ENCODE results near the gene NSD1. TPM values are rescaled to one million over a fixed set of nuclear protein-coding genes. Genes with fewer than 3 reads are reported as not detected.

Gene NSD1
- total and polyA plus RNA-seq, 9 of the 15 experiments (the other 6 are each of a cell fraction or from before 2014, with no cell fraction given), result 3.8 to 51.0 (median 24.7) TPM

GRCh38 chr5:177133096-177133852, at the start of gene NSD1 (continued):
- TF ChIP-seq HNRNPLL (IDR thresholded peaks at IDR 0.05; ENCODE audit: low read depth, low read length, poor library complexity, severe bottlenecking), result no peak
- no peak for TF ChIP-seq ARHGAP35 (IDR thresholded peaks at IDR 0.05; ENCODE audit: partially characterized antibody)
- no peak for TF ChIP-seq RUNX1 (IDR thresholded peaks at IDR 0.05; ENCODE audit: low read depth)
- TF ChIP-seq THAP12 (CRISPR knock-in tag; IDR thresholded peaks at IDR 0.05), result no peak
- 0 out of 2 replicates have a peak, but pooled peaks have one; percentile 68 for TF ChIP-seq GTF2E2 (tag; IDR thresholded peaks at IDR 0.05)
- TF ChIP-seq, protein P1, sequence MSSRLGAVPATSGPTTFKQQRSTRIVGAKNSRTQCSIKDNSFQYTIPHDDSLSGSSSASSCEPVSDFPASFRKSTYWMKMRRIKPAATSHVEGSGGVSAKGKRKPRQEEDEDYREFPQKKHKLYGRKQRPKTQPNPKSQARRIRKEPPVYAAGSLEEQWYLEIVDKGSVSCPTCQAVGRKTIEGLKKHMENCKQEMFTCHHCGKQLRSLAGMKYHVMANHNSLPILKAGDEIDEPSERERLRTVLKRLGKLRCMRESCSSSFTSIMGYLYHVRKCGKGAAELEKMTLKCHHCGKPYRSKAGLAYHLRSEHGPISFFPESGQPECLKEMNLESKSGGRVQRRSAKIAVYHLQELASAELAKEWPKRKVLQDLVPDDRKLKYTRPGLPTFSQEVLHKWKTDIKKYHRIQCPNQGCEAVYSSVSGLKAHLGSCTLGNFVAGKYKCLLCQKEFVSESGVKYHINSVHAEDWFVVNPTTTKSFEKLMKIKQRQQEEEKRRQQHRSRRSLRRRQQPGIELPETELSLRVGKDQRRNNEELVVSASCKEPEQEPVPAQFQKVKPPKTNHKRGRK (tag; IDR thresholded peaks at IDR 0.05), result no peak
- TF ChIP-seq CREM (IDR thresholded peaks at IDR 0.05; ENCODE audit: low read depth), result 0 out of 2 replicates have a peak, but pooled peaks have one; percentile 9
- TF ChIP-seq NONO (IDR thresholded peaks at IDR 0.05; ENCODE audit: low read depth in 2 of 2, low read length in 1 of 2), result peak; percentile 63 to 64
- peak; percentile 83 for TF ChIP-seq ZFX (CRISPR knock-in tag; IDR thresholded peaks at IDR 0.05)
- peak; percentile 47; the same call in 1 of the 2 replicates for TF ChIP-seq MGA (IDR thresholded peaks at IDR 0.05)
- no peak for TF ChIP-seq LCOR (CRISPR knock-in tag; IDR thresholded peaks at IDR 0.05)

All from K562 (cell line).